ENCODE data around the gene SMIM3. TPM values are rescaled to one million over a fixed set of nuclear protein-coding genes. Genes with fewer than 3 reads are reported as not detected.
"Not testable (repeated sequence)": the region's sequence is repeated elsewhere in the genome, so short reads cannot be mapped to it uniquely, and the experiment has no call there.

The SMIM3 gene
- total RNA-seq, 1 donor from 2014 or later: 3.4 TPM

DNA sequence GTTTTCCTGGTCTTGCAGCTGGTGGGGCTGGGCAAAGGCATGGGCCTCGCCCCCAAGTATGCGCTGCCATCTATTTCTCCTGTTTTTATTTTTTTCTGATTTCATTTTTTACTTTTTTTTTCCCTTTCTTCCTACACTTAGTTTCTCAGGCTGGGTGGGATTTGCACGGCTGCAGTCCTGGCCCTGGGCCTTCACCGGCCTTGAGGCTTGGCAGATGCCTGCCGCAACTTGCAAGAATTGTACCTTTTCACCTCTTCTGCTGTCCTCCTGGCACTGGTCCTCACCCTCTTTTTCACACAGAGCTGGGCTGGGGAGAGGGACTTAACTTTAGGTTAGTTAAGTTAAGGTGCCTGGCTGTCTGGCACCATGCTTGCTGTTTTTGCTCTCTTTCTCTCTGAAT, 57.5 kb downstream of the SMIM3 start:
- DNase-seq (ENCODE audit: low read depth) (no peak), FAIRE-seq (no peak)
- no peak overlapping the region for H3K4me3 ChIP-seq (ENCODE audit: low read depth, low read length)
- H3K36me3 ChIP-seq (ENCODE audit: control insufficient read depth, insufficient read depth, low read length): no peaks in the 10 kb centered on the region
- TF ChIP-seq CTCF (IDR thresholded peaks at IDR 0.05; ENCODE audit: insufficient read depth, low read length, severe bottlenecking): no peak
- no peaks in the 10 kb centered on the region for H3K27me3 ChIP-seq (ENCODE audit: control insufficient read depth, insufficient read depth, low read length)

- TF ChIP-seq CTCF (IDR thresholded peaks at IDR 0.05; ENCODE audit: insufficient read depth, low read length, severe bottlenecking): no peak
- Histone ChIP-seq H3K27me3 (ENCODE audit: control insufficient read depth, insufficient read depth, low read length) (no peaks in the 10 kb centered on the region), H3K4me3 (ENCODE audit: low read depth, low read length) (no peak overlapping the region), H3K36me3 (ENCODE audit: control insufficient read depth, insufficient read depth, low read length) (no peaks in the 10 kb centered on the region)
- FAIRE-seq: no peak
- DNase-seq (ENCODE audit: low read depth): no peak
Measured at GRCh38 chr5:150836703-150837102, 58.1 kb downstream of the SMIM3 start.

DNA sequence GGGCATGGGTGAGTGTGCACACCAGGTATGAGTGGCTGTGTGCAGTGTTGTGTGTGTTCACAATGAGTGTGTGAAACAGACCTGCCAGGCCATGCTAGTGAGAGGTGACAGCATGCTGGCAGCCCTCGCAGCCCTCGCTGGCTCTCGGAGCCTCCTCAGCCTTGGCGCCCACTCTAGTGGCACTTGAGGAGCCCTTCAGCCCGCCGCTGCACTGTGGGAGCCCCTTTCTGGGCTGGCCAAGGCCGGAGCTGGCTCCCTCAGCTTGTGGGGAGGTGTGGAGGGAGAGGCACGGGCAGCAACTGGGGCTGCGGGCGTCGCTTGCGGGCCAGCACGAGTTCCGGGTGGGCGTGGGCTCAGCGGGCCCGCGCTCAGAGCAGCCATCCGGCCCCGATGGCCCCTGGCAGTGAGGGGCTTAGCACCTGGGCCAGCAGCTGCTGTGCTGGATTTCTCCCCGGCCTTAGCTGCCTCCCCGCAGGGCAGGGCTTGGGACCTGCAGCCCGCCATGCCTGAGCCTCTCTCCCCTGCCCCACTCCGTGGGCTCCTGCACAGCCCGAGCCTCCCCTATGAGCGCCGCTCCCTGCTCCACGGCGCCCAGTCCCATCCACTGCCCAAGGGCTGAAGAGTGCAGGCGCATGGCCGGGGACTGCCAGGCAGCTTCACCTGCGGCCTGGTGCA, 66.8 kb downstream of the SMIM3 start:
- not testable (repeated sequence) for H3K36me3 ChIP-seq (ENCODE audit: control insufficient read depth, insufficient read depth, low read length); H3K4me3 ChIP-seq (ENCODE audit: low read depth, low read length); DNase-seq (ENCODE audit: low read depth); H3K27me3 ChIP-seq (ENCODE audit: control insufficient read depth, insufficient read depth, low read length); FAIRE-seq

DNA sequence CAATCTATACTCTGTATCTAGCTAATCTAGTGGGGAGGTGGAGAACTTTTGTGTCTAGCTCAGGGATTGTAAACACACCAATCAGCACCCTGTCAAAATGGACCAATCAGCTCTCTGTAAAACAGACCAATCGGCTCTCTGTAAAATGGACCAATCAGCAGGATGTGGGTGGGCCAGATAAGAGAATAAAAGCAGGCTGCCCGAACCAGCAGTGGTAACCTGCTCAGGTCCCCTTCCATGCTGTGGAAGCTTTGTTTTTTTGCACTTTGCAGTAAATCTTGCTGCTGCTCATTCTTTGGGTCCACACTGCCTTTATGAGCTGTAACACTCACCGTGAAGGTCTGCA, 67.7 kb downstream of the SMIM3 start, which contains the start of gene IRGM:
IRGM (plus strand) TSS at position 214 of the 346 bp plus-strand sequence. CDS start 1,603 bp downstream, outside the sequence.
- FAIRE-seq; H3K36me3 ChIP-seq (ENCODE audit: control insufficient read depth, insufficient read depth, low read length); H3K27me3 ChIP-seq (ENCODE audit: control insufficient read depth, insufficient read depth, low read length); H3K4me3 ChIP-seq (ENCODE audit: low read depth, low read length); DNase-seq (ENCODE audit: low read depth): not testable (repeated sequence)

Other genes starting within 250 kb of the SMIM3 start
- 1.3 and 2.2 TPM in 2 replicates for gene SYNPO, start 138.1 kb upstream of the SMIM3 start, total RNA-seq
- gene MYOZ3, start 117.5 kb upstream of the SMIM3 start, total RNA-seq: not detected in 2 replicates
- gene RBM22, start 77.7 kb upstream of the SMIM3 start, total RNA-seq: 13.7 and 16.4 TPM in 2 replicates
- 23.7 and 27.5 TPM in 2 replicates for gene DCTN4, start 19.7 kb upstream of the SMIM3 start, total RNA-seq
- not detected in 2 replicates for gene IRGM, start 67.8 kb downstream of the SMIM3 start, total RNA-seq
- gene ZNF300, start 126.2 kb downstream of the SMIM3 start, total RNA-seq: 3.1 and 4.7 TPM in 2 replicates
- 79.0 and 182 TPM in 2 replicates for gene GPX3, start 241.8 kb downstream of the SMIM3 start, total RNA-seq

Data from bronchial epithelial cell (primary cell).